ENCODE data around the gene SIDT2.

DNA sequence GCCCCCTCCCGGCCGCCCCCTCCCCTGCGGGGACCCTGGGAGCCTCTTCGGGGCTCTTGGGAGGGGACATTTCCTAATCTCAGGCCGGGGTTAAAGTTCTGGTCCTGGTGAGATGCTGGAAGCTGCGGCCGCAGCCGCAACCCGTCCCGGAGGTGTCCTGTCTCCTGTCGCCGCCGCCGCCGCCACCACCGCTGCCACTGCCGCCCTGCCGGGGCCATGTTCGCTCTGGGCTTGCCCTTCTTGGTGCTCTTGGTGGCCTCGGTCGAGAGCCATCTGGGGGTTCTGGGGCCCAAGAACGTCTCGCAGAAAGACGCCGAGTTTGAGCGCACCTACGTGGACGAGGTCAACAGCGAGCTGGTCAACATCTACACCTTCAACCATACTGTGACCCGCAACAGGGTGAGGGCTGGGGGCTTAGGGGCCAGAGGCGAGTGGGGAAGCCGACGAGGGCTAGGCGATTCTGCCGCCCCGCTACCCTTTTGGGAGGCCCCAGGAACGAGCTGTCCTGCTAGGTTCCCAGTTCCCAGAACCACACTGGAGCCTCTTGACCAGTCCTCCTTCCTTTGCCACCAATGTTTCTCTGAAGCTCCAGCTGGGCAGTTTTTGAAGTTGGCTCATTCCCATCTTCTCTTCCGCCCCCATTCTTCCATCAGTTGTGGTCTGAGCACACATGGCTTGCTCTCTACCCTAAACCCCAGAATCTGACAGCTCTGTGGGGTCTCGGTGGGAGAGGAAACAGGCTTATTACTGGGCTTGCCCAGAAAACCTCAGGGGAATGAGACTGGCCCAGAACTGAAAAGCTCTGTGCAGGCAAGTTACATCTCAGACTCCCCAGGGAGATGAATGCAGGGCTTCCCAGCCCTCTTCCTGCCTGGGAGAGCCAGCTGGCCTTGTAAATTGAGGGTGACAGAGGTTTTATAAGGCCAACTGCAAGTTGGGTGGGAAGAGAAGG, 781 bp downstream of the SIDT2 start:
- TF ChIP-seq EP300 (IDR thresholded peaks at IDR 0.05; ENCODE audit: low read depth in 2 of 2, low read length in 2 of 2) = no peak
- TF ChIP-seq EP300 (CRISPR knock-in tag; IDR thresholded peaks at IDR 0.05; ENCODE audit: borderline replicate concordance) = no peak
- no peak for TF ChIP-seq ZBTB33 (CRISPR knock-in tag; IDR thresholded peaks at IDR 0.05)
- TF ChIP-seq, protein P1, sequence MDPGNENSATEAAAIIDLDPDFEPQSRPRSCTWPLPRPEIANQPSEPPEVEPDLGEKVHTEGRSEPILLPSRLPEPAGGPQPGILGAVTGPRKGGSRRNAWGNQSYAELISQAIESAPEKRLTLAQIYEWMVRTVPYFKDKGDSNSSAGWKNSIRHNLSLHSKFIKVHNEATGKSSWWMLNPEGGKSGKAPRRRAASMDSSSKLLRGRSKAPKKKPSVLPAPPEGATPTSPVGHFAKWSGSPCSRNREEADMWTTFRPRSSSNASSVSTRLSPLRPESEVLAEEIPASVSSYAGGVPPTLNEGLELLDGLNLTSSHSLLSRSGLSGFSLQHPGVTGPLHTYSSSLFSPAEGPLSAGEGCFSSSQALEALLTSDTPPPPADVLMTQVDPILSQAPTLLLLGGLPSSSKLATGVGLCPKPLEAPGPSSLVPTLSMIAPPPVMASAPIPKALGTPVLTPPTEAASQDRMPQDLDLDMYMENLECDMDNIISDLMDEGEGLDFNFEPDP (CRISPR knock-in tag; conservative IDR thresholded peaks at IDR 0.05) = no peak
- TF ChIP-seq ZSCAN22 (CRISPR knock-in tag; IDR thresholded peaks at IDR 0.05) = no peak
- TF ChIP-seq JUN (CRISPR knock-in tag; IDR thresholded peaks at IDR 0.05) = no peak
- TF ChIP-seq CTCF (CRISPR knock-in tag; IDR thresholded peaks at IDR 0.05) = no peak
- TF ChIP-seq CBX2 (IDR thresholded peaks at IDR 0.05; ENCODE audit: low read depth, low read length) = no peak
- TF ChIP-seq CBX2 (CRISPR knock-in tag; IDR thresholded peaks at IDR 0.05; ENCODE audit: low read depth) = no peak
- TF ChIP-seq ATF5 (CRISPR knock-in tag; IDR thresholded peaks at IDR 0.05; ENCODE audit: low read depth) = no peak
- TF ChIP-seq MAX (IDR thresholded peaks at IDR 0.05) = no peak
- no peak for TF ChIP-seq HCFC1 (IDR thresholded peaks at IDR 0.05; ENCODE audit: low read depth, low read length)
- TF ChIP-seq TCF12 (IDR thresholded peaks at IDR 0.05) = no peak
- TF ChIP-seq TCF12 (CRISPR knock-in tag; IDR thresholded peaks at IDR 0.05) = no peak
- TF ChIP-seq TGIF2 (CRISPR knock-in tag; IDR thresholded peaks at IDR 0.05) = no peak
- no peak for TF ChIP-seq MZF1 (CRISPR knock-in tag; IDR thresholded peaks at IDR 0.05; ENCODE audit: borderline replicate concordance)

All from HepG2 (cell line).